ENCODE data around the gene UQCRC1.

The UQCRC1 gene

DNA sequence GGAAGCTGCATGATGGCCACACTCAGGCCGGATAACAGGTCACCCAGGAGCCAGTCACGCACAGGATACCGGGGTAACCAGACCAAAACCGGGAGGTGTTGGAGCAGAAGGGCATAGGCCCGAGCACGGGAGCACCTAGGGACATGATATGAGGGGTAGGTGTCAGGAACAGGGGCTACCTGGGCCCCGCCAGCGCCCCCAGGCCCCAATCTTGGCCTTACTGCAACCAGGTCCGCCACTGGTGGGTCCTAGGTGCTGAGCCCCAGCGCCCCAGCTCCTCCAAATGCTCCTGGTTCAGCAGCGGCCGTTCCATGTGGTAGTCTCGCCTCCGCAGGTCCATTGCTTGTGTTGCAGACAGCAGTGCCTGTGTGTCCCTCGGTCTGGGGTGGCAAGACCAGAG is 23.8 kb upstream of the UQCRC1 start:
- no peak for DNase-seq

DNA sequence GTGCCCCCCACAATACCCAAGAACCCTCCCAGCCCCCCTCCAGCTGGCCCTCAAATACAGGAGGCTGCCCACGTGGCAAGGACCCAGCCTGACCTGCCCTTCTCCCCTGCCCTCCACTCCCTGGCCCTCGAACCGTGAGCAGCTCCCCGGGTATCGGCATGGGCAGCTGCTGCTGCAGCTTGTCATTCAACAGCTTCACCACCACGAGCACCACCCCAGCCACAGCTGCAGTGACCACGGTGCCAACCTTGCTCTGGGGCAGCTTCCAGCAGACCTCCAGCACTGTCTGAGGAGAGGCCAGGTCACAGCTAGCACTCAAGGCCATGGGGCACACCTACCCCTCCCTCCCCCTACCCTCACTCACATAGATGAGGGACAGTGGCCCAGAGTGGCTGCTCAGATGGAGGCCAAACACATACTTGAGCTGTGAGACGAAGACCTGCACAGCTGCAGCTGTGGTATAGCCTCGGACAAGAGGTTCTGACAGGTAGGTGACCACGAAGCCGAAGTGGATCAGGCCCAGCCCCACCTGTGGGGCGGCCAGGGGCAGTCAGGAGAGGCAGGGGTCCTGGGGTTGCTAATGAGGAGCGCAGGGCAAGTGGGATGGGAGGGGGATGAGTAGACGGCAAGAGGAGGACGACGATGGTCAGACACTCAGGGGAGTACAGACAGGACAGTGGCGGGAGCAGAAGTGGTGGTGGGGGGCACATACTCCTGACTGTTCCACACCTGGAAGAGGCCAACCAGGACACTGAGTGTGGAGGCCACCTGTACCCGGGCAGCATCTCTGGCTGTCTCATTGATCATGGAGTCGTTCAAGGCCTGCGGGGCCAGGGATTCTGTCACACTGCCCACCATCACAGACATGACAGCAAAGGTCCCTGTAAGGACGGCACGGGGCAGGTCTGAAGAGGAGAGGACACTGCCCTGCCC is 22.3 kb upstream of the UQCRC1 start:
- DNase-seq: no peak

DNA sequence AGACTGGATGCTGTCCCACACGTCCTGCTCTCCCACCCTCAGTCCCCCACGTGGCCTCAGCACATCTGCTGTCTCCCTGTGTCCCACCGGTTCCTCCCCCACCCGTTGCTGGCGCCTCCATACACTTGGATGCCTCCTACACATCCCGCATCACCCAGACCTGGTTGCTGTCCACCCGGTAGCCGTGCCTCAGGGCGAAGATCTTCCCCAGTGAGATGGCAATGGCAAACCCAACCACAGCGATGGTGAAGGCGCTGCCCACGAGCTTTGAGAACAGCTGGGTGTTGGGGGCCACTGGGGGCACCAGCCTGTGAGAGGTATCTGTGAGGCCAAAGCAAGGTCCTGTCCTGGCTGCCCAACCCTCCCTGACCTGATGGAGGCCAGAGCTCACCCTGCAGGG is 21.4 kb upstream of the UQCRC1 start:
- DNase-seq: no peak

DNA sequence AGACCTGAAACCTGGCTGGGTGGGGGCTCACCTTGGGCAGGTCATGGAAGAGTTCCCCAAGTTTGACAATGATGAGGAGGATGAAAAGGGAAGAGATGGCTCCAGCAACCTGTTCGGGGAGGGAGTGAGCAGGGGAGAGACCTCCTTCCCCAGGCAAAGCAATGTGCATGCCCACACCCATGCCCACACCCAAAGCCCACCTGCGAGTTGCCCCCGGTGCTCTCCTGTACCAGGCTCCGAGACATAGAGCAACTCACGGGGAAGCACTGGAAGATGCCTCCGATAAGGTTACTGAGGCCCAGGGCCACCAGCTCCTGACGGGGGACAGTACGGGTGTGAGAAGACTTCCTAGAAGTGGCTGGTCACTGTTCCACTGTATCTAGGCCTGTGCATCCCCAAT is 21.0 kb upstream of the UQCRC1 start:
- DNase-seq: no peak

DNA sequence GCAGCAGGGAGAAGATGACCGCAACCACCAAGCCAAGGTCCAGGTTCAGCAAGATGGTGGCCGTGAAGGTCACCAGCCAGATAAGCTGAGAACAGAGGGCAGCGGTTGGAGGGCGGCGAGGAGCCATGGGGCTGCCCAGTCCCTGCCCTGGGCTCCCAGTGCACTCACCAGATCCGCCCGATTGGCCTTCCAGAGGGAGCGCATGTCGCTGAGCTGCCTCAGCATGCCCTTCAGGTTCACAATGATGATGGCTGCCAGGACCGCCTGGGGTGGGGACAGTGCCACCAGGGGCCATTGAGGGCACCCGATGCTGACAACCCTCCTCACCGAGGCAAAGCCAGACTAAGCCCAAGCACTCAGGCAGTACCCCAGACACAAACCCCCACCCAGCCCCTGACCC is 20.4 kb upstream of the UQCRC1 start:
- DNase-seq: no peak

DNA sequence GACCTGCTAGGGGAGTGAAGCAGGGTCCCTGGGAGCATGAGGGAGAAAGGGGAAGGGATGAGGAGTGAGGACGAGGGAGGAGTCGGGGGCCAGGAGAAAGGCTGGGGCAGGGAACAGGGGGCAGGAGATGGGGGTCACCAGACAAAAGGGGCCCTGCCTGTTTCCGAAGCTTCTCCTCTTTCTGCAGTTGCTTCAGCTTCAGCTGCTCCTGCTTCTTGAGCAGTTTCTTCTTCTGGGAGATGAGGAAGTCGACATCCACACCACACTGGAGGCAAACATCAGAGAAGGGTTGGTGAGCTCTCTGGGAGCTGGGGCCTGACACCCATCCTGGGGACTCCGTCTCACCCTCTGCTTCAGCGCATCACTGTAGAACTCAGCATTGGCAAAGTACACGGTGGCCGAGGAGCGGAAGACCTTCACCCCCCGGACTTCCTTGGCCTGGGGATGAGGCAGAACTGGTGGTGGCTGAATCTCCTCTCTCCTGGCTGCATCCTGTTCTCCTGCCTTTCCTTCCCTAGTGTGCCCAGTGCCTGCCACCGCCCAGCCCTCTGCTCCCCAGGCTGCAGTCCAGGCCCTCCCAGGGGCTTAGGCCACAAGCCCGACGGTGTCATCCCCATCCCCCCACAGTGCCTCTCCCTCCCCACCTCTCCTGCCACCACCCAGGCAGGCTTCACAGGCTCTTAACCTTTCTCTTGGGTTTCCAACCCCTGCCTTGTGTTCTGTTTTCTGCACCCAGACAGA is 19.0 kb upstream of the UQCRC1 start:
- no peak for DNase-seq

DNA sequence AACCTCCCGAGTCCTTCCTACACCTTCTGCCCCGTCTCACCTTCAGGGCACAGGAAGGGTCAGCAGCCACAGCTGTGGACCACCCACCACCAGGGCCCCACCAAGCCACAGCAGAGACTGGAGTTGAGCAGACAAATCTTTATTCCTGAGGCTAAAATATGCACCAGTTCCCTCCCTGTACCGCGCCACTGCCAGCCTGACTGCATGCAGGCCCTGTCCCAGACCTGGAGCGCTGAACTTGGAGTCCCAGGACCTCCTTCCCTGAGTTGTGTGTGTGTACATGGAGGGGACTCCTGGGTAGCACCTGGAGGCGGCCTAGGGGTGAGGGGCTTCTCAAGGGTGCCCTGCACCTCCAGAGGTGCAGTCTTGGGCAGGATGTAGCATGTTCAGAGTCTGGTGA is 16.2 kb upstream of the UQCRC1 start:
- no peak for DNase-seq

DNA sequence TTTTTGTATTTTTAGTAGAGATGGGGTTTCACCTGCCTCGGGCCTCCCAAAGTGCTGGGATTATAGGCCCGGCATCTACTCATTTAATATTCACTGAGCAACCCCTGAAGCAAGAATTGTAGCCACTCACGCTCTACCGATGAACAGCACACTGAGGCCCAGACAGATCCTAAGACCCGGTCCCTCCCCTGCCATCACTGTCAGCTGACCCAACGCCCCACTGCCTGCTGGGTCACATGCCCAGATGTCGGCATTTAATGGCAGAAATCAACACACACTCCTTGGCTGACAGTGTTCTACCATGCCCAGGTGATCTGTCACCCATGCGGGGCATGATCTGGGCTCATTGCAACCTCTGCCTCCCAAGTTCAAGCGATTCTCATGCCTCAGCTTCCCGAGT is 15.3 kb upstream of the UQCRC1 start:
- no peak for DNase-seq

DNA sequence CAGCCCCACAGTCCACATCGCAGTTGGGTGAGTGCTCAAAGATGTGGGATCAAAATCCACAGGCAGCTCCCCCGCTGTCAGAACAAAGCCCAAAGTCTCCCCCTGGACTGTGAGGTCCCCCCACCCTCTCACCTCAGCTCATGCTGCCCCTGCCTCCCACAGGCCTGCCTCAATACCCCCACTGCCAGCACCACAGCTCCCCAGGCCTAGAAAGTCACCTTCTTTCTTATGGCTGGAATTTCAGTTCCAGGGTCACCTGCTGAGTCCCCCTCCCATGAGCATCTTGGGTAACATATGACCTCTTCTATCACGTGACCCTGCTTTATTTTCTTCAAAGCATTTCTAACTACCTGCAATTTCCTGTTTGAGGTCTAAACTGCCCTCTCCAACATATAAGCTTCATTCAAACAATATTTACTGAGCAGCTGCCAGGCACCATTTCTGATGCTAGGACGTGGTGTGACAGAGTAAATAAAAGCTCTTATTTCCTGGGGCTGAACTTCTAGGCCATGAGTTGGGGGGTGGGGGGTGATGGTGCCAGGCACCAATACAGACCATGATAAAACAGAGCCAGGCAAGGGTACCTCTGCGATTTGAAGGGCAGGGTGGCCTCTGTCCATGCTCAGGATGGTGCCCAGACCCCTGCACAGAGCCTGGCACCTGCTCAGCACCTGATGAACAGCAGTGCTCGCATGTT is 14.6 kb upstream of the UQCRC1 start:
- DNase-seq: no peak

DNA sequence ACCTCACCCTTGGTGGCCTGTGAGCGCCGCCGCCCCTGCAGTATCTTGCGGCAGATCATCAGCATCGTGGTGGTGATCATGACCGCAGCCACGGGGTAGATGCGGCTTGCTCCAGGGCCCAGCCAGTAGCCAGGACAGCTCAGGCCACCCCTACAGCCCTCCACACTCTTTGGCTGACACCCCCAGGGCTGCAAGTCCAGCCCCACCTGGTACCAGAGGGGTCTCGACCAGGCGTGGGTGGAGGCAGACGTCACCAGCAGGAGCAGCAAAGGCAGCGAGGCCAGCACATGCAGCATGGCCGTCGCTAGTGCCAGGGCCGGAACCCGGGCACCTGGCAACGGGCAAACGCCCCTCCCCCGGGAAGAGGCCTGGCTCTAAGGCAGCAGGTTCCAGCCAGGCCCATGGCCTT is 12.0 kb upstream of the UQCRC1 start, which contains the start of gene TMEM89:
Gene TMEM89, minus strand, starts transcription at position 309 of the 409 bp plus-strand sequence. Its CDS starts 13 bp downstream, at position 296.
- DNase-seq: no peak

DNA sequence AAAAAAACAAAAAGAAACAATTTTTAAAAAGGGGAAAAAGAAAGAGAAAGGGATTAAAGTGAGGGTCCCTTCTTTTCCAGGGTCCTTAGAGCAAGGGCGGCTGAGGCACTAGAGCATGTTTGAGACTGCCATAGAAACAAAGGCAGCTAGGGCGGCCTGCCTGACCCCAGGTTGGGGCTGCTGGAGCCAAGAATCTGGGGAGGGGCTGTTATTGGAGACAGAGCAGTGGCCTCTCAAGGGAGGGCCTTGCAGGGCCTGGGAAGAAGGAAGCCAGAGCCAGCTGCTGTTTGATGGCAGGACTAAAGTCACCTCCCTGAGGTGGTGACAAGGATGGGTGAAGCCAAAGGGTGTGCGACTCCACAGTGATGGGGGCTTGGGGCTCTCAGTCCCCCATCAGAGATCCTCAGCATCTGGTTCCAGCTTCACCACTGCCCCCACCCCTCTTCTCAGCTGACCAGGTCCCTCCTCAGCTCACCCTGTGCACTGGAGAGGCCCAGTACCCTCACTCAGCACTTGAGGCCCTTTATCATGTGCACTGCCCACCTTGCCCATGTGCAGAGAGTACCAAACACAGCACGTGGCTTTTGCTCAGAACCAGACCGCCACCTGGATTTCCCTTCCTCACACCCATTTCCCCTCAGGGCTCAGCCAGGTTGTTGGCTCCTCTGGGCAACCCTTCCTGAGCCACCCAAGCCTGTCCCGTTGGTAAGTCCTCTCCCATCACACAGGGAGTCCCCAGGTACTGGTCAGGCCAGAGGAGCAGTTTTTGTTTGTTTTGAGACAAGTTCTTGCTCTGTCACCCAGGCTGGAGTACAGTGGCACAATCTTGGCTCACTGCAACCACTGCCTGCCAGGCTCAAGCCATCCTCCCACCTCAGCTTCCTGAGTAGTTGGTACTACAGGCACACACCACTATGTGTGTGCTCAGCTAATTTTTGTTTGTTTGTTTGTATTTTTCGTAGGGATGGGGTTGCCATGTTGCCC is 10.4 kb upstream of the UQCRC1 start:
- DNase-seq: no peak

DNA sequence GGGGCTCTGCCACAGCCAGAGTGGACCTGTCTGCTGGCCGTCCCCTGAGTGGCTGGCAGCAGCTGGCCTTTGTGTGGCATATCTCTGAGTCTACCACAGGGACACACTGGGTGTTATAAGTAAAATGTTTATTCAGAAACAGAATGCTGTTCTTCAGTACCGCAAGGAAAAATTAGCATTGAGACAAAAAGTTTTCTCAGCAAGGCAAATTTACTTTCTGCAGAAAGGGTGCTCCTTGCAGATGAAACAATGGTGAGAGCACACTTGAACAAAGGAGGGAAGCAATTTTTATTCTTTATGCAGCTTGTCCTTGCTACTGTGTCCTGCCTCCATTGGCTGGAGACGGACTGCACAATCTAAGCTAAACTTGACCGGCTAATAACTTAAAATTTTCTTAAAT is 8.1 kb upstream of the UQCRC1 start:
- DNase-seq: no peak

DNA sequence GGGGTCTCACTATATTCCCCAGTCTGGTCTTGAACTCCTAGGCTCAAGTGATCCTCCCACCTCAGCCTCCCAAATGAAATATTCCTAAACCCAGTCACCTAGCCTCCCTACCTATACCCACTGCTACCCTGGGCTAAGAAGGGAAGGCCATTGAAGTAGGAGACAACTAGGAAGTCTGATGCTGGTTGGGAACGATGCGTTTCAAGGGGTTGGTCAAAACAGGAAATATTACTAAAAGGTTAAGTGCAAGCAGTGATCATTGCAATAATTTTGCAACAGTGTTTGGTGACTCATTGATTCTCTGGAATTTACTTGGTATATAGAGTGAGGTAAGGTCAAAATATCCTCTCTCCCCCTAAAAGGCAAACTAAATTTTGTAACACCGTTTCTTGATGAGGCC is 4.6 kb upstream of the UQCRC1 start:
- DNase-seq: no peak

DNA sequence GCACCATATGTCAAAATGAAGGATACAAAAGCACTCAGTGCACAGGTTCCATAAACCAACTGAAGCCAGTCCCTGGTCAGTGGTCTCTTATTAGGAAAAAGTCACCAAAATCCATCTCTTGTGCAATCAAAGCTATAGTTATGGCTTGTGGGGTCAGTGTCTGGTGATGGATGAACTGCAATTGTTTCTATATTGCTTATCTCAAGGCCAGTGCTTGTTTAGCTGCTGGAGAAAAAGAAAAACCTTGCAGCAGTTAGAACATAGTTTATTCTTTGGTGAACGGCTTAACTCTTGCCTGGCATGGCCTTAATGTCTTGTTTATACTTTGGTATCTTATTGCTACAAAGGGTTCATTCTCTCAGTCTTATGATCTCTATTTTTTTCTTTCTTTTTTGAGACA is 2.9 kb upstream of the UQCRC1 start:
- DNase-seq: no peak

DNA sequence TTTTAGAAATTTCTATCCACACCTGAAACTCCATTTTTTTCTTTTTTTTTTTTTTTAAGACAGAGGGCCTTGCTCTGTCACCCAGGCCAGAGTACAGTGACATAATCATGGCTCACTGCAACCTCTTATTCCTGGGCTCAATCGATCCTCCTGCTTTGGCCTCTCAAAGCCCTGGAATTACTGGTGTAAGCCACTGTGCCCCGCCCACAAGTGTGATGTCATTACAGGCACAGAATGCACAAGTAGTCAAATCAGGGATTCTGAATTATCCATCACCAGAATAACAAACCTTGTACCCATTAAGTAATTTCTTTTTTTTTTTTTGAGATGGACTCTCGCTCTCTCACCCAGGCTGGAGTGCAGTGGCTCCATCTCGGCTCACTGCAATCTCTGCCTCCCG is 1.9 kb downstream of the UQCRC1 start:
- DNase-seq: no peak

DNA sequence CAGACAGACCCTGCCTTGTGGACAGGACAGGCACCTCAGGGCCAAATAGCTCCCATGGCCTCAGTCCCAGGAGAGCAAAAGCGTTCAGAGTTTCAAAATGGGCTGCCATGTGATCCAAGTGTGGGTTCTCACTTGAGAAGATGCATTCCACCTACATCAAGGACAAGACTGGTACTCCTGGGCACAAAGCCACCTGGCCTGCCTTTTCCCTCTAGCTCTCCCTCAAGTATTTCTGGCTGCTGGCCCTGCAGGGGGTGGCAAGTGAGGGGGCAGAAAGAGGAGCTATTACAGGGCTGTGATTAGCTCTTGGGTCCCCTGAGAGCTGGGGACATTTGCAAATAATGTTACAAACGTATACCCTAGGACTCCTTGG is 7.8 kb downstream of the UQCRC1 start:
- DNase-seq: no peak

DNA sequence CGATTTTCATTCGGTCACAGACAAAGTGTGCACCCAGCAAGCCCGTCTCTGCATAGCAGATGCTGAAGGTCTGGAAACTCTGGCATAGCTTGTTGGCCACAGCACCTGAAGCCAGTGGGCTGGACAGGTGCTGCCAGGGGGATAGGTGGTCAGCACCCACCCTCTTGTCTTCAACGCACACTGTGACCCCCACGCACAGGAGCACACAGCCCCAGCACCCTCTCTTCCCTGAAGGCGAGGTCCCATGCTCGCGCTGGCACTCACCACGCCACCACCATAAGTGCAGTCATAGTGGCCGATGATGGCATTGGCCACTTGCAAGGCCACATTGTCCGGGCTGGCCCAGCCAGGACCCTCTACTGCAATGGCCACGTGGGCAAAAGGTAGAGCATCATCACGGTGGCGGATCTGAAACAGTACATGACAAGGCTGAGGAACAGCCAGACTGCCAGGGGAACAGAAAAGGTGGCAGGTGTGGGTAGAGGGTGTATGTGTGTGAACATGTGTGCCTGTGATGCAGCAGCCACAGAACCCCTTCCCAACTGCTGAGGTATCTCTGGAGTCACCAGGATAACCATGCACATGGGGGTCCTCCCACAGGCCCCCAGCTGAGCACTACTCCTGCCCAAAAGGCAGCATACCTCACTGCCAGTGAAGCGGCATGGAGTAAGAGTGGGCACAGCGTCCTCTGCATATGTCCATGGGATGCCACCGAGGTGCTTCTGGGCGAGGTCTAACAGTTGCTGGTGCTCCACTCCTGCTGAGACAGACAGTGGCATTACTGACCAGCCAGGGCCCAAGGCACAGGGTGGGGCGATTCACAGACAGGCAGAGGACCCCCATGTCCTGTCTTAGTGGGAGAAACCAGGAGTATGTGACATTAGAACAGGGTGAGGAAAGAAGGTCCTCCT is 8.5 kb downstream of the UQCRC1 start:
- no peak for DNase-seq

DNA sequence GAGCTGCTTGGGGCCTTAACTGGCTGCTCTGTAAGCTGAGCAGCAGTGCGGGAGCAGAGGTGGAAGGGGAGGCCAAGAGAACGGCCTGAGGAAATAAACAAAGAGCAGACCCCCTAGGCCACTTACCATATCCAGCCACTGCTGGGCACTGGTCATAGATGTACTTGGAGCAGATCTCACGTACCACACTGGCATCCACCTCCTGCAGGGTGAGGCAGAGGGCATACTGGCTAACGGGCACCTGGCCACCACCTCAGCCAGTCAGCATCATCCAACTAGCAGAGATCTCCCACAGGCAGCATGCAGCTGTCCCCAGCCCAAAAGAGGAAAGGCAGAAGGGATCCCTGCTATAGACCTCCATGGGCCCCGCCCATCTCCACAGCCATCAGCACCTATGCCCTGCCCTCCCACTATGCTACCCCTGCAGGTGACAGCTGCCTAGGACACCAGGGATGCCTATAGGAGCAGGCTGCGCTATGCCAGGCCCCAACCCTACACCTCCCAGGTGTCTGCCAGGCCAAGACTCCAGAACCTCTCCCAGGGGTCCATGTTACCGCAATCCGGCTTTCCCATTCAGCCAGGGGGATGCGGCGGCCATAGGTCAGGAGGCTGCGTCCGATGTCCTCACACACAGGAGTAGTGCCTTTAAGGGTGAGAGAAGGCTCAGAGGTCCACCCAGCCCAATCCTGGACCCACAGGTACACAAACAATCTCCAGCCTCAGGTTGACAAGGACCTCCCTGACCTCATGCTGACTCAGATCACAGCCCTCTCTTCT is 9.7 kb downstream of the UQCRC1 start:
- DNase-seq: no peak

DNA sequence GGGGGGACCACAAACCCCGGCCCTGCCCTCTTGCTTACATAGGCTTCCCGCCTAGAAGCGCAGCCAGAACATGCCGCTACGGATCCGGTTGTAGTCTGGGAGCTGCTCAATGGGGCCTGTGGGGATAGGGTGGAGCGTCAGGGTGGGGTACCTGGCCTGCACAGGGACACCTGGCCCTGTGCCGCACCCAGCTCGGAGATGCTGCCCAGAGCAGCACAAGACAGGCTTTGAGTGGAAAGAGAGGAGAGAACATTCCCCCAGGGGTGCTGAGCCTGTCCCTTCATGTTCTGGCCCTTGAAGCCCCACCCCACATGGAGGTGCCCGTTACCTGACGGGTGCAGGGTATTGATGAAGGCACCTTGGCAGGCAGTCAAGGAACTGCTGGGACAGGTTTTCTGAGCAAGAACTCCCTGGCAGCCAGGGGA is 10.4 kb downstream of the UQCRC1 start:
- DNase-seq: peak; percentile 41

DNA sequence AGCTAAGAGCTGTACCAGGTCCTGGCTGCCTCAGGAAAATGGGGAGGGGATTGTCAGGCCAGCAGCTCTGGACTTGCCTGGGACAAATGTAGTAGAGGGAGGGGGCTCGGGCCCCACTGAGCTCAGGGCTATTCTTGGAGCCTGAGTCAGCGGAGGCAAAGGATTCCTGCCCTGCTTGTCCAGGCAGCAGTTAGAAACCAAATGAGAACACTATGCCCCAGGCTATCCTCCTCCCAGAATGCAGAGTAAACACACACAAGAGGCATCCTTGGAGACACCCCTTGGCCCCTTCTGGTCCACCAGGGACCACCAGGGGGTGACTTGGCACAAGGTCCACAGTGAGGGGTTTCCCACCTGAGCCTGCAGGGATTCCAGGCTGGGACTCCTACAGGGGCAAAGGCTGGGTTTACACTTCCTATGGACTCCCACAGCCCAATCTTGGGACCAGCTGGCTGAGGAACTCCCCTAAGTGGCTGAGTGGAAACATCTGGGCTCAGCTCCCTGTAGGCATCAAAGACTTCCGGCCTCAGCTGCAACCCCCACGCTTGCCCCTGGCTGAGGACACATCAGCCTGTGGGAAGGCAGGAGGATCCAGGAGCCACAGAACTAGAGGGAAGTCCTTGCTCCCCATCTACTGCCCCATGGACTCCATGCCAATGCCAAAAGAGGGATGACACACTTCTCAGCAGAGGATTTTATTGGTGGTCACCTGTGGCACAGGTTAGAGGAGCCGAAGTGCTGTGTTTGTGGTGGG is 10.9 kb downstream of the UQCRC1 start:
- no peak for DNase-seq

Measured in NCI-H2171 treated with DMSO at 0.1 percent for 48 hours (cell line).